GM18519 (cell line): ENCODE measurements around the gene CLRN1.
"Not testable (repeated sequence)": the region's sequence is repeated elsewhere in the genome, so short reads cannot be mapped to it uniquely, and the experiment has no call there.

ENCODE experiments used
- ATAC-seq: cut with Tn5 transposase; IDR thresholded peaks from one replicate; pipeline ENCODE4 v1.9.1; 2021; ENCODE audit warnings: mild to moderate bottlenecking, moderate library complexity; ENCODE audit not compliant: unreplicated experiment, low FRiP score

Gene CLRN1

GRCh38 chr3:150972366-150973071 is at the start of gene CLRN1:
CLRN1 (minus strand) TSS chr3:150972727; CDS start chr3:150972708, 19 bp downstream.
- no peak for ATAC-seq

- ATAC-seq = no peak
Observed at GRCh38 chr3:151016478-151016795, 43.9 kb upstream of the CLRN1 start.

GRCh38 chr3:151015767-151016477 is 43.4 kb upstream of the CLRN1 start:
- no peak for ATAC-seq

- no peak for ATAC-seq
Observed at GRCh38 chr3:151015181-151015580, 42.7 kb upstream of the CLRN1 start.

GRCh38 chr3:151014501-151015018 is 42.0 kb upstream of the CLRN1 start:
- no peak for ATAC-seq

GRCh38 chr3:151012753-151013152 is 40.2 kb upstream of the CLRN1 start:
- ATAC-seq = no peak

GRCh38 chr3:151011427-151011826 is 38.9 kb upstream of the CLRN1 start:
- no peak for ATAC-seq

GRCh38 chr3:151009981-151010380 is 37.5 kb upstream of the CLRN1 start:
- ATAC-seq = no peak

GRCh38 chr3:151009430-151009829 is 36.9 kb upstream of the CLRN1 start:
- no peak for ATAC-seq

- no peak for ATAC-seq
Observed at GRCh38 chr3:151008699-151009098, 36.2 kb upstream of the CLRN1 start.

GRCh38 chr3:151003768-151004134 is 31.2 kb upstream of the CLRN1 start:
- ATAC-seq = no peak

- ATAC-seq = no peak
Observed at GRCh38 chr3:151003029-151003767, 30.7 kb upstream of the CLRN1 start.

- no peak for ATAC-seq
Observed at GRCh38 chr3:151002003-151002981, 29.8 kb upstream of the CLRN1 start.

- ATAC-seq = no peak
Observed at GRCh38 chr3:150998996-150999395, 26.5 kb upstream of the CLRN1 start.

- ATAC-seq = no peak
Observed at GRCh38 chr3:150996731-150997130, 24.2 kb upstream of the CLRN1 start.

GRCh38 chr3:150995510-150995909 is 23.0 kb upstream of the CLRN1 start:
- no peak for ATAC-seq

GRCh38 chr3:150989208-150989607 is 16.7 kb upstream of the CLRN1 start:
- no peak for ATAC-seq

- ATAC-seq = not testable (repeated sequence)
Observed at GRCh38 chr3:150988395-150988794, 15.9 kb upstream of the CLRN1 start.

- no peak for ATAC-seq
Observed at GRCh38 chr3:150985711-150986110, 13.2 kb upstream of the CLRN1 start.

- ATAC-seq = no peak
Observed at GRCh38 chr3:150984066-150984465, 11.5 kb upstream of the CLRN1 start.
